Muscle of leg (tissue), 16 donors: ENCODE measurements around the gene SLC25A44. TPM values are rescaled to one million over a fixed set of nuclear protein-coding genes. Genes with fewer than 3 reads are reported as not detected.

ENCODE experiments used
- DNase-seq: peaks from one replicate; pipeline ENCODE4 v3.0.0; 2013
- H3K27ac ChIP-seq: one replicate; pipeline ENCODE4 v1.5.1; 2013; ENCODE audit warnings: mild to moderate bottlenecking, low read length, control low read depth
- H3K27me3 ChIP-seq: one replicate; pipeline ENCODE4 v1.6.1; 2013; ENCODE audit warnings: low read length; ENCODE audit not compliant: control insufficient read depth, insufficient read depth
- H3K36me3 ChIP-seq: one replicate; pipeline ENCODE4 v1.6.1; 2013; ENCODE audit warnings: low read length; ENCODE audit not compliant: control insufficient read depth, insufficient read depth
- H3K4me1 ChIP-seq: one replicate; pipeline ENCODE4 v1.6.1; 2013; ENCODE audit warnings: low read length; ENCODE audit not compliant: control insufficient read depth, insufficient read depth
- H3K4me3 ChIP-seq: one replicate; pipeline ENCODE4 v1.5.1; 2013; ENCODE audit warnings: low read length, control low read depth
- H3K9me3 ChIP-seq: replicated peaks from 2 replicates; pipeline ENCODE4 v1.6.1; 2013; ENCODE audit warnings: low read depth, low read length; ENCODE audit not compliant: control insufficient read depth
- WGBS: methylation state at CpG from one replicate; pipeline ENCODE4 v1.1.5; 2013; ENCODE audit warnings: missing lambda C conversion rate; ENCODE audit not compliant: insufficient coverage; 5-methylcytosine and 5-hydroxymethylcytosine counted together
- long read RNA-seq, 11 donors: transcript quantifications; one replicate each; lab custom pipeline, GENCODE V29; 2026
- polyA plus RNA-seq, 8 donors: library from polyadenylated mRNA; unstranded; fragments of 120-200 nt; gene quantifications; one replicate each; pipeline versions ENCODE4 v1.2.1 to v1.2.3, GENCODE V29; 2013; ENCODE audit warnings: inconsistent platforms in 1 of 8, low replicate concordance in 1 of 8; ENCODE audit not compliant: insufficient read length in 8 of 8, insufficient read depth in 1 of 8
- total RNA-seq: library from RNA; stranded (reverse); fragments of 120-200 nt; gene quantifications from one replicate; pipeline ENCODE4 v1.2.4, GENCODE V29; 2013

Gene SLC25A44
- total RNA-seq = 6.3 TPM
- polyA plus RNA-seq = 10 to 100 TPM; 10.2 to 12.1 (median 11.1) TPM
- long read RNA-seq, donor 1, partial matches to known transcripts = 0 of 1 reads
- long read RNA-seq, donor 1, other reads (novel, unspliced or antisense) = 0 of 1 reads
- long read RNA-seq, donor 2, partial matches to known transcripts = 0 of 1 reads
- long read RNA-seq, donor 2, other reads (novel, unspliced or antisense) = 0 of 1 reads
- long read RNA-seq, donor 3, partial matches to known transcripts = 0 of 2 reads
- long read RNA-seq, donor 3, other reads (novel, unspliced or antisense) = 0 of 2 reads
- long read RNA-seq, donor 4, full-length matches to known transcripts = 1 of 1 reads
- long read RNA-seq, donor 4, partial matches to known transcripts = 0 of 1 reads
- long read RNA-seq, donor 4, other reads (novel, unspliced or antisense) = 0 of 1 reads
- long read RNA-seq, donor 5, full-length matches to known transcripts = 8 of 13 reads
- long read RNA-seq, donor 5, partial matches to known transcripts = 5 of 13 reads
- long read RNA-seq, donor 5, other reads (novel, unspliced or antisense) = 0 of 13 reads
- long read RNA-seq, donor 6, partial matches to known transcripts = 0 of 2 reads
- long read RNA-seq, donor 6, other reads (novel, unspliced or antisense) = 0 of 2 reads
- long read RNA-seq, donor 7, partial matches to known transcripts = 0 of 1 reads
- long read RNA-seq, donor 7, other reads (novel, unspliced or antisense) = 0 of 1 reads
- long read RNA-seq, donor 8, partial matches to known transcripts = 0 of 1 reads
- long read RNA-seq, donor 8, other reads (novel, unspliced or antisense) = 0 of 1 reads
- long read RNA-seq, donor 9, full-length matches to known transcripts = 1 of 1 reads
- long read RNA-seq, donor 9, partial matches to known transcripts = 0 of 1 reads
- long read RNA-seq, donor 9, other reads (novel, unspliced or antisense) = 0 of 1 reads
- long read RNA-seq, donor 10, full-length matches to known transcripts = 7 of 12 reads
- long read RNA-seq, donor 10, partial matches to known transcripts = 5 of 12 reads
- long read RNA-seq, donor 10, other reads (novel, unspliced or antisense) = 0 of 12 reads
- long read RNA-seq, donor 11, partial matches to known transcripts = 0 of 1 reads
- long read RNA-seq, donor 11, other reads (novel, unspliced or antisense) = 0 of 1 reads

GRCh38 chr1:156193488-156194299 is at the start of gene SLC25A44:
TSS of gene SLC25A44 (plus strand) at chr1:156194104. CDS start at chr1:156199848, 5,744 bp downstream.
- WGBS = under 1% methylated on average over 44 of the region's 59 CpGs
- Histone ChIP-seq H3K27me3 (no peaks in the 10 kb centered on the region), H3K4me3 (peak within 1 kb of the TSS; percentile 74), H3K4me1 (peaks cover 12% of the 10 kb centered on the region), H3K36me3 (peaks cover 15% of the 10 kb centered on the region), H3K27ac (peak within 1 kb of the TSS; percentile 93), H3K9me3 (no peaks in the 10 kb centered on the region)
- DNase-seq = peak; percentile 100

- H3K4me3 ChIP-seq = no peak overlapping the region
- no peak for DNase-seq
- WGBS = 56% methylated on average over 5 of the region's 5 CpGs
- H3K4me1 ChIP-seq = peaks cover 26% of the 10 kb centered on the region
- H3K36me3 ChIP-seq = peaks cover 14% of the 10 kb centered on the region
- no peaks in the 10 kb centered on the region for H3K9me3 ChIP-seq
- peaks cover 26% of the 10 kb centered on the region for H3K27me3 ChIP-seq
- no peak overlapping the region for H3K27ac ChIP-seq
These were observed 49.2 kb upstream of the SLC25A44 start for GRCh38 chr1:156144742-156145141.

GRCh38 chr1:156145650-156146019 is 48.3 kb upstream of the SLC25A44 start:
- DNase-seq = no peak
- peaks cover 21% of the 10 kb centered on the region for H3K4me1 ChIP-seq
- 60% methylated on average over 1 of the region's 2 CpGs for WGBS
- no peaks in the 10 kb centered on the region for H3K9me3 ChIP-seq
- H3K36me3 ChIP-seq = peaks cover 5% of the 10 kb centered on the region
- no peak overlapping the region for H3K4me3 ChIP-seq
- H3K27ac ChIP-seq = no peak overlapping the region
- H3K27me3 ChIP-seq = peaks cover 35% of the 10 kb centered on the region

- Histone ChIP-seq H3K9me3 (no peaks in the 10 kb centered on the region), H3K4me3 (no peak overlapping the region), H3K4me1 (peaks cover 17% of the 10 kb centered on the region), H3K27ac (peak overlapping the region; percentile 47), H3K36me3 (no peaks in the 10 kb centered on the region), H3K27me3 (peaks cover 41% of the 10 kb centered on the region)
- peak; percentile 91 for DNase-seq
- WGBS = 0% methylated on average over 7 of the region's 13 CpGs
These were observed 47.7 kb upstream of the SLC25A44 start for GRCh38 chr1:156146020-156146768.

- Histone ChIP-seq H3K9me3 (no peaks in the 10 kb centered on the region), H3K27ac (no peak overlapping the region), H3K36me3 (no peaks in the 10 kb centered on the region), H3K27me3 (peaks cover 43% of the 10 kb centered on the region), H3K4me1 (peaks cover 17% of the 10 kb centered on the region), H3K4me3 (no peak overlapping the region)
- DNase-seq = peak; percentile 59
- 17% methylated on average over 3 of the region's 9 CpGs for WGBS
These were observed 47.0 kb upstream of the SLC25A44 start for GRCh38 chr1:156146769-156147405.

GRCh38 chr1:156148216-156148615 is 45.7 kb upstream of the SLC25A44 start:
- peak; percentile 33 for DNase-seq
- peaks cover 17% of the 10 kb centered on the region for H3K4me1 ChIP-seq
- WGBS = no CpG with 5 or more reads among the region's 6 CpGs

GRCh38 chr1:156149374-156150332 is 44.3 kb upstream of the SLC25A44 start:
- no peak overlapping the region for H3K27ac ChIP-seq
- peaks cover 17% of the 10 kb centered on the region for H3K4me1 ChIP-seq
- whole genome bisulfite sequencing = 14% methylated on average over 7 of the region's 20 CpGs
- DNase-seq = no peak
- H3K27me3 ChIP-seq = peaks cover 46% of the 10 kb centered on the region
- H3K4me3 ChIP-seq = no peak overlapping the region
- H3K9me3 ChIP-seq = no peaks in the 10 kb centered on the region
- no peaks in the 10 kb centered on the region for H3K36me3 ChIP-seq

More at GRCh38 chr1:156148216-156148615, 45.7 kb upstream of the SLC25A44 start:
- H3K36me3 ChIP-seq = no peaks in the 10 kb centered on the region
- no peaks in the 10 kb centered on the region for H3K9me3 ChIP-seq
- no peak overlapping the region for H3K27ac ChIP-seq
- no peak overlapping the region for H3K4me3 ChIP-seq
- peaks cover 45% of the 10 kb centered on the region for H3K27me3 ChIP-seq
